Large intestine (tissue), 3 donors: ENCODE results near the gene CDRT4. TPM values are rescaled to one million over a fixed set of nuclear protein-coding genes. Genes with fewer than 3 reads are reported as not detected.
A peak's percentile ranks its signal among the peaks of the same experiment; 100 is the strongest.

ENCODE experiments used
- DNase-seq, 2 donors: peaks; one replicate each; pipeline versions ENCODE4 v3.0.0 to v3.0.0-alpha.2; 2013
- H3K27ac ChIP-seq: one replicate; pipeline ENCODE4 v1.5.1; 2013; ENCODE audit warnings: low read length
- H3K27me3 ChIP-seq: 2 replicates; pipeline ENCODE4 v1.6.1; 2013; ENCODE audit warnings: low read length; ENCODE audit not compliant: control insufficient read depth, insufficient read depth
- H3K36me3 ChIP-seq: 2 replicates; pipeline ENCODE4 v1.6.1; 2013; ENCODE audit warnings: low read length; ENCODE audit not compliant: control insufficient read depth, insufficient read depth
- H3K4me1 ChIP-seq: one replicate; pipeline ENCODE4 v1.6.1; 2013; ENCODE audit warnings: low read length; ENCODE audit not compliant: control insufficient read depth, insufficient read depth
- H3K4me3 ChIP-seq: one replicate; pipeline ENCODE4 v1.5.1; 2013; ENCODE audit warnings: low read length
- H3K9me3 ChIP-seq: one replicate; pipeline ENCODE4 v1.6.1; 2013; ENCODE audit warnings: mild to moderate bottlenecking, low read depth, low read length, moderate library complexity; ENCODE audit not compliant: control insufficient read depth
- WGBS: methylation state at CpG from one replicate; pipeline ENCODE4 v1.1.5; 2013; ENCODE audit warnings: low lambda C conversion rate; ENCODE audit not compliant: insufficient coverage; 5-methylcytosine and 5-hydroxymethylcytosine counted together
- polyA plus RNA-seq: library from polyadenylated mRNA; unstranded; fragments of 120-200 nt; gene quantifications from one replicate; pipeline ENCODE4 v1.2.1, GENCODE V29; 2013

CDRT4 gene
- polyA plus RNA-seq, 1 donor, result 29.3 TPM

DNA sequence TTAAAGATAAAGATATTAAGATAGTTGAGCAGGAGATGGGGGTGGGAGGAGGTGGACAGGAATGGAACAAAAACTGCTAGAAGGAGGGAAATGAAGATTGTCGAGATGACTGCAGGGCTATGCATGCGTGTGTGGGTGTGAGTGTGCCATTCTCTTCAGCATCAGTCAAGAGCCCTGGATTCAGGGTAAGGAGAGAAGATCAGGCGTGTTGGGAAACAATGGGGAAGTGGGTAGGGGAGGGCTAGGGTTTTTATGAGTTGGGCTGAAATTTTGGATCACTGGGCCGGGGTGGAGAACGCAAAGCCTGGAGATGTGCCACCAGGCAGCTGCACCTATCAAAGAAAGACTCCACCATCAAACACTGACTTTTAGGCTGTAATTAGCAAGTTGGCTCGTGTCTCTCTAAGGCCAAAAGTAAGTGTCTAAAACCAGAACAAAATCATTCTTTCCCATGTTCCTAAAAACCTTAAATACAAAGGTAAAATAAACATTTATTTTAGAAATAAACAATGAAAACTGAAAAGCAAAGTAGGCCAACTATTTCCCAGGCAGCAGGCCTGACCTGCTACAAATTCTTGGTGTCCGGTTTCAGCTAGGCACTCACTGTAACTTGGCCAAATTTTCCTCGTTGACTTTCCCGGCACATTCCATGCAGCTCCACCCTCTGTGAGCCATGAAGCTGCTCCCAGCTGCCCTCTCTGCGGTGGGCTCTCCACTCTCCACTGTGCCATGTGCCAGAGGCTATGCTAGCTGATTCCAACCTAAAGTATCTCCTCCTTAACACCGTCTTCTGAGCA, 4.2 kb downstream of the CDRT4 start:
- peaks cover 2% of the 10 kb centered on the region for H3K36me3 ChIP-seq
- H3K27me3 ChIP-seq, result no peaks in the 10 kb centered on the region
- H3K27ac ChIP-seq, result no peak overlapping the region
- peaks cover 6% of the 10 kb centered on the region for H3K9me3 ChIP-seq
- H3K4me3 ChIP-seq, result no peak overlapping the region
- H3K4me1 ChIP-seq, result peaks cover 9% of the 10 kb centered on the region
- peak in 1 of 2 donors; percentile 20 for DNase-seq
- WGBS, result no CpG with 5 or more reads among the region's 11 CpGs

DNA sequence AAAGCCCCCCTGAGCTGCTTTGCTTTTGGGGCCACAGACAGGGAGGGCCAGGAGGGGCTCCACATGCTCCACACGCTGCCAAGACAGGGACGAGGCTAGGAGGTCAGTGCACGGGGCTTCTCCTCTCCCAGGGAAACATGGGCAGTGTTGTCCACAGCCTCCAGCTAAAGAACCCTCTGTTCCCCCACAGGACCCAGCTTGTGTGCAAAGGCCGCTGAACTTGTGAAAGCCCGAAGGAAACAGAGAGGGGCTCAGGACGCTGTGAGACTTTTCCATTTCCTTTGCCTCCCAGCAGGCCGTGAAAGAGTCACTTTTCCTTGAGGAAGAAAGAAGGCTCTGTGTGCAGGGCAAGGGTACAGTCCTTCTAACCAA, 9.7 kb downstream of the CDRT4 start:
- no peak for DNase-seq
- no CpG with 5 or more reads among the region's 7 CpGs for WGBS
- Histone ChIP-seq H3K36me3 (peaks cover 4% of the 10 kb centered on the region), H3K4me3 (no peak overlapping the region), H3K27me3 (no peaks in the 10 kb centered on the region), H3K9me3 (no peaks in the 10 kb centered on the region), H3K27ac (peak overlapping the region; percentile 30), H3K4me1 (peaks cover 15% of the 10 kb centered on the region)

DNA sequence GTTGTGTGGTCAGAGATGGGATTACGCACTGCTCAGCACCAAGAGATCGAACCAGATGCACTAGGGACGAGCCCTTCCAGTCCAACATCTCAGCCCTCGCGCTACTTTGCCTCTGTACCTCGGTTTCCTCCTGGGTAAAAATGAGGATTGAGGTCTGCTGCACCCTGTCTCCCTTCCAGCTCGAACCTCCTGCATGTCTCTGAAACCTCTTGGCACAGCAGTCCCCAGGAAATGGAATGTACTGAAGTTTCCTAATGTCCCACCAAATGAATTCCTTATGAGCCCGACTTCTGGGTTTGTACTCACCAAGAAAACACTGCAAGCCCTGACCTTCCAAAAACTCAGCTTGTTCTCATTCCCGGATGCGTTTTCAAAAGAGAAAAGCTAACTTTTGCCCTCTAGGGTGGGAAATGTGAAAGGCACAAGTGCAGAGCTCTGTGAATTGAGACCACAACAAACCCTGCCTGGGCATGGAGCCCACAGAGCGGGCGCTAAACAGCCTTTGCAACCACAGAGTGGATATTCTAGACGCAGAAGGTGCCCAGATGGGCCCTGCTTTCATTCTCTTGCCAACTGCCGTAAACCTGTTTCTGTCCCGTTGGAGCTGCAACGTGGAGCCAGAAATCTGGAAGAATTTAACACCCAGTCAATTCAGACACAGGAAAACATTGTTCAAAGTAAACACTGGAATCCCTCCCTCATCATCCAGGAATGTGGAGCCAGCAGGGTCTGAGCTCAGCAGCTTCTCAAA, 10.3 kb downstream of the CDRT4 start:
- no CpG with 5 or more reads among the region's 16 CpGs for WGBS
- peak in 1 of 2 donors; percentile 37 for DNase-seq
- no peak overlapping the region for H3K4me3 ChIP-seq
- peak overlapping the region; percentile 30 for H3K27ac ChIP-seq
- peaks cover 20% of the 10 kb centered on the region for H3K4me1 ChIP-seq
- peaks cover 5% of the 10 kb centered on the region for H3K36me3 ChIP-seq
- no peaks in the 10 kb centered on the region for H3K9me3 ChIP-seq
- H3K27me3 ChIP-seq, result no peaks in the 10 kb centered on the region

DNA sequence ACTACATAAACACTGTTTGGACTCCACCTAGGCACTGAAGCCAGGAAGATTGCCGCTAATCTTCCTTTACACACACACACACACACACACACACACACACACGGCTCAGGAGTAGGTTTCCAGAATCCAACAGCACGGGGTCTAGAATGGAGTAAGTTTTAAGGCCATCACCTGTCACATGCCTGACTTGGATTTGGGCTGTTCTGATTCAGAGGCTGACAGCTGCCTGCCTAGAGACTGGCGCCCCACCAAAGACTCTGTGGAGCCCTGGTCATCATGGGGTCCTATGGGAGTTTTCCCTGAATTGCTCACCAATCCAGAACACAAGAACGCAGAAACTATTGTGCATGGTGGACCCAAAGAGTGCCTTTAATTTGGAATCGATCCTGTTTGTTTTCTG, 10.9 kb downstream of the CDRT4 start:
- no peaks in the 10 kb centered on the region for H3K27me3 ChIP-seq
- H3K9me3 ChIP-seq, result no peaks in the 10 kb centered on the region
- DNase-seq, result no peak
- peaks cover 7% of the 10 kb centered on the region for H3K36me3 ChIP-seq
- H3K27ac ChIP-seq, result no peak overlapping the region
- WGBS, result no CpG with 5 or more reads among the region's 6 CpGs
- H3K4me3 ChIP-seq, result no peak overlapping the region
- H3K4me1 ChIP-seq, result peaks cover 25% of the 10 kb centered on the region

DNA sequence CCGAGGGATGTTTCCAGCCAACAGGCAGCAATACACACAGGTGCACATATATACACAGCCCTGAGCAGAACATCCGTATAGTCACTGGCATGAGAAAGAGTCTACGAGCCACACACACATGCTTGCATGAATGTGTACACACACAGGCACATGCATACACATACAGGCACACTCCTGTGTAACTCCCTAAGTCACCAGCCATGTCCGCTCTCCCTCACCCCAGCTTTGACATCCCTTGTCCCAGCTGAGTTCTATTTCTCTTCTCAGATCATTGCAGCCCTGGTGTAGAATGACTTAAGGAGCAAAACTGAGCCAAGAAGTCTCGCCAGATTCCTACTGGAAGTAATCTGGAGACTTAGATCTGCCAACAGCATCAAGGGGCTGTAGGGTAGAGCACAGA, 13.1 kb downstream of the CDRT4 start:
- no peaks in the 10 kb centered on the region for H3K27me3 ChIP-seq
- H3K4me1 ChIP-seq, result peaks cover 25% of the 10 kb centered on the region
- H3K4me3 ChIP-seq, result no peak overlapping the region
- 100% methylated on average over 1 of the region's 5 CpGs for whole genome bisulfite sequencing
- no peak for DNase-seq
- peaks cover 5% of the 10 kb centered on the region for H3K36me3 ChIP-seq
- peak overlapping the region; percentile 39 for H3K27ac ChIP-seq
- H3K9me3 ChIP-seq, result no peaks in the 10 kb centered on the region

DNA sequence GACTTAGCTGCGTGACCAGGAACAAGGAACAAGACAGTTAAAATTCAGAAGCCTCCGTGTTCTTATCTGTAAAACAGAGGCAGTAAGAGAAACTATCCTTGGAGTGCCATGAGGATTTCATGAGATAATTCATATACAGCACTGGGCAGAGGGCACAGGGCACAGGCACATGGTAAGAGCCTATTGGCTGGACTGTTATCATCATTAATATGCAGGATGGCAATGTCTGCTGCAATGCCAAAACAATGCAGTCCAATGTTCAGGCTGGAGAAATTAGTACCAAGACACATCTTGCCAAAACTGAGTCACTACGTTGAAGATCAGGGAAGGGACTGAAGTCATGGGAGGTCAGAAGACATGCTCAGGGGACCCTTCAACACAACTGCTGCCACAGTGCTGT, 13.6 kb downstream of the CDRT4 start:
- H3K27ac ChIP-seq, result peak overlapping the region; percentile 39
- H3K9me3 ChIP-seq, result no peaks in the 10 kb centered on the region
- peaks cover 5% of the 10 kb centered on the region for H3K36me3 ChIP-seq
- DNase-seq, result peak; percentile 36 to 73
- WGBS, result 20% methylated on average over 1 of the region's 3 CpGs
- no peaks in the 10 kb centered on the region for H3K27me3 ChIP-seq
- no peak overlapping the region for H3K4me3 ChIP-seq
- H3K4me1 ChIP-seq, result peaks cover 25% of the 10 kb centered on the region

DNA sequence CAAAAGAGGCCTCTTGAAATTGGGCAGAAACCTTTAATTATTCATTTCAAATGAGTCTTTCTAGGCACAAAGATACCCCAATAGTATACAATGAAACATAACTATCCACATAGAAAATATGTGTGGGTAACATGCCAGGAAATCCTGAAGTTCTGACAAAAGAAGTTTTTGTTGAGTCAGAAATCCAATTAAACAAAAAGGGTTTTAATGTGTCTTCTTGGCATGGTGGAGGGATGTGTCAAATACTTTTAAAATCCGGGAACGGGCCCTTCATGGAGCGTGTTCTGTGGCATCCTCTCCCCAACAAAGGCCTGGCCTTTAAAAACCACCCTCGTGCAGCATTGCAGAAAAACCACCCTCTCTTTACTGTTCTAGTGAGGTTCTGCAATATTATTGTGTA, 14.2 kb downstream of the CDRT4 start:
- no CpG with 5 or more reads among the region's 4 CpGs for WGBS
- no peaks in the 10 kb centered on the region for H3K9me3 ChIP-seq
- no peaks in the 10 kb centered on the region for H3K27me3 ChIP-seq
- H3K4me1 ChIP-seq, result peaks cover 25% of the 10 kb centered on the region
- no peak overlapping the region for H3K4me3 ChIP-seq
- DNase-seq, result no peak
- peak overlapping the region; percentile 39 for H3K27ac ChIP-seq
- H3K36me3 ChIP-seq, result peaks cover 5% of the 10 kb centered on the region

DNA sequence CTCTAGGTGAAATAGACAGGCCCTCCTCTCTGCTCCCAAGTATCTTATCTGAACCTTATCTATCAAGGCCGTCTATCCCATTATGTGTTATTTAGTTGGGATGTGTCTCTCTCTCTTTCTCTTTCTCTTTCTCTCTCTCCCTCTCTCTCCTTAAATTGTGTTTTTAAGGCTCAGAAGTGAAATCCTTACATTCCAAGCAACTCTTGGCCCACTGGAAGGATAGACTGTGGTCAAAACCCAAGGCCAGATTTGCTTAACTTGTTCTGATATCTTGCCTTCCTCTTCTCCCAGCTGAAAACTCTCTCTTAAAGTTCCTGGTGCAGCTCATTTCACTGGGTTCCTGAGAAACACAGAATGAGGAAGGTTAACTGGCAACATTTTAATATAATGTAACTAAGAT, 14.7 kb downstream of the CDRT4 start:
- H3K27ac ChIP-seq, result peak overlapping the region; percentile 39
- H3K9me3 ChIP-seq, result no peaks in the 10 kb centered on the region
- H3K36me3 ChIP-seq, result peaks cover 3% of the 10 kb centered on the region
- H3K4me1 ChIP-seq, result peaks cover 28% of the 10 kb centered on the region
- H3K27me3 ChIP-seq, result no peaks in the 10 kb centered on the region
- 0% methylated on average over 1 of the region's 1 CpG for WGBS
- DNase-seq, result no peak
- H3K4me3 ChIP-seq, result no peak overlapping the region

DNA sequence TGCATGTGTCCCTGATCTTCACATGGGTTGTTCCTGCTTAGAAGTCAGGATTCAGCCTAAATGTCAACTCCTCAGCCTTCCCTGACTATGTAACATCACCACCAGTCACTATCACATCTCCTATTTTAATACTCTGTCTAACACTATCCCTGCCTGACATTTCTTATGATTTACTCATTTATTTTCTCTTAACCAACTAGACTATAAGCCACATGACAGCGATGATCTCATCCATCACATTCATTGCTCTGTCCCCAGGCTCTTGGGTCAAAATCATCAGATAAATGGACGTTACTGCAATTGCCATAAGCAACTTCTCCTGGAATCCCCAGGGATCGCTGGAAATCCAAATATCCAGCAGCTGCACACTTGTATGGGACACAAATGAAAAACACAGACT, 15.7 kb downstream of the CDRT4 start:
- 80% methylated on average over 3 of the region's 3 CpGs for WGBS
- no peaks in the 10 kb centered on the region for H3K9me3 ChIP-seq
- DNase-seq, result no peak
- H3K4me1 ChIP-seq, result peaks cover 28% of the 10 kb centered on the region
- H3K27me3 ChIP-seq, result no peaks in the 10 kb centered on the region
- no peak overlapping the region for H3K4me3 ChIP-seq
- H3K36me3 ChIP-seq, result peaks cover 3% of the 10 kb centered on the region
- H3K27ac ChIP-seq, result no peak overlapping the region

DNA sequence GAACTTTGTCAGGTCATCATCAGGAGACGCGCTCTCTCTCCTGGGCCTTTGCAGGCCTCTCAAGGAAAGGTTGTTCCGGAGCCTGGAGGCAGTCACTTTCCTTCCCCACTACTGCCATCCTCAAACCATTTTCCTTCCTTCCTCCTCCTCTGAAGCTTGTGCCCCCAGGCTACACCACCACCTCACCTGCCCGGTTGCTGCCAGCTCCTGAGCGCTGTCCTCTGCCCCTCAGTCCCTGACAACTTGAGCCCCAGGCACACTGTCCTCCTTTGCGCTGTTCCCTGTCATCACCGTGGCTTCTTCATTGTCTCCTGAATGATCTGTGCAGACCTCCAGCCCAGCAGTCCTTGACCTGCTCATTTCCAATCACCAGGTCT, 18.9 kb downstream of the CDRT4 start:
- no peaks in the 10 kb centered on the region for H3K9me3 ChIP-seq
- no peak overlapping the region for H3K4me3 ChIP-seq
- H3K27ac ChIP-seq, result no peak overlapping the region
- H3K36me3 ChIP-seq, result peaks cover 3% of the 10 kb centered on the region
- H3K27me3 ChIP-seq, result no peaks in the 10 kb centered on the region
- H3K4me1 ChIP-seq, result peaks cover 20% of the 10 kb centered on the region
- WGBS, result no CpG with 5 or more reads among the region's 7 CpGs
- no peak for DNase-seq
